Esophagus muscularis mucosa (tissue), 4 donors: Measurements from ENCODE around the gene PEX5L. TPM values are rescaled to one million over a fixed set of nuclear protein-coding genes. Genes with fewer than 3 reads are reported as not detected.

Source experiments
- DNase-seq: peaks from one replicate; pipeline ENCODE4 v3.0.0-alpha.2; 2017; ENCODE audit errors: extremely low spot score
- H3K27ac ChIP-seq, 4 donors: fragments of 200-600 bp; sonication (generic); replicated peaks in 1 of 4; 1 replicate in 3 of 4; 2 replicates in 1 of 4; pipeline ENCODE4 v1.5.1; 2016 to 2019; ENCODE audit warnings: mild to moderate bottlenecking in 1 of 4
- H3K27me3 ChIP-seq, 4 donors: fragments of 200-600 bp; sonication (generic); one replicate each; pipeline versions ENCODE4 v1.5.1 to v1.6.0; 2016 to 2019
- H3K36me3 ChIP-seq, 4 donors: fragments of 200-600 bp; sonication (generic); one replicate each; pipeline ENCODE4 v1.5.1; 2016 to 2019
- H3K4me1 ChIP-seq, 4 donors: fragments of 200-600 bp; sonication (generic); one replicate each; pipeline ENCODE4 v1.5.1; 2016 to 2019
- H3K4me3 ChIP-seq, 4 donors: fragments of 200-600 bp; sonication (generic); 1 replicate in 2 of 4; 2 replicates in 2 of 4; pipeline ENCODE4 v1.5.1; 2016 to 2019; ENCODE audit warnings: mild to moderate bottlenecking in 4 of 4, moderate library complexity in 1 of 4
- H3K9me3 ChIP-seq, 4 donors: fragments of 200-600 bp; sonication (generic); 1 replicate in 3 of 4; 2 replicates in 1 of 4; pipeline ENCODE4 v1.5.1; 2016 to 2019
- EP300 ChIP-seq: sonication (generic); formaldehyde crosslinking; IDR thresholded peaks from one replicate; pipeline ENCODE4 v1.6.1; 2017; ENCODE audit warnings: antibody characterized with exemption
- POLR2A ChIP-seq: fragments of 450-650 bp; IDR thresholded peaks from one replicate; pipeline ENCODE4 v1.6.1; 2017; ENCODE audit warnings: antibody characterized with exemption, moderate library complexity, mild to moderate bottlenecking, low read depth
- POLR2AphosphoS5 ChIP-seq, 2 donors: sonication (generic); formaldehyde crosslinking; IDR thresholded peaks; one replicate each; pipeline ENCODE4 v1.6.1; 2017; ENCODE audit warnings: antibody characterized with exemption in 2 of 2
- WGBS: methylation state at CpG from one replicate; pipeline ENCODE4 v1.1.5; 2018; 5-methylcytosine and 5-hydroxymethylcytosine counted together
- intact Hi-C: fragments of 100-400 bp; cut with DNase I; formaldehyde crosslinking; loops from one replicate; pipeline ENCODE4 v1.15.1; 2023
- total RNA-seq, 4 donors: library from RNA; depleted of rRNA; stranded (reverse); fragments of >200 nt; gene quantifications; one replicate each; pipeline versions ENCODE4 v1.1.0 to v1.2.1, GENCODE V29; 2016
- TF ChIP-seq, protein P1 (sequence below), 3 experiments: fragments of 200-600 bp in 2 of 3; fragments of 450-650 bp in 1 of 3; sonication (generic) in 2 of 3; IDR thresholded peaks; one replicate each; pipeline ENCODE4 v1.5.1; 2017 to 2019; ENCODE audit warnings: antibody characterized with exemption in 3 of 3, mild to moderate bottlenecking in 2 of 3, moderate library complexity in 1 of 3

PEX5L gene
- total RNA-seq, 4 donors from 2014 or later: 0.06 to 0.78 TPM; not detected in 2

DNA sequence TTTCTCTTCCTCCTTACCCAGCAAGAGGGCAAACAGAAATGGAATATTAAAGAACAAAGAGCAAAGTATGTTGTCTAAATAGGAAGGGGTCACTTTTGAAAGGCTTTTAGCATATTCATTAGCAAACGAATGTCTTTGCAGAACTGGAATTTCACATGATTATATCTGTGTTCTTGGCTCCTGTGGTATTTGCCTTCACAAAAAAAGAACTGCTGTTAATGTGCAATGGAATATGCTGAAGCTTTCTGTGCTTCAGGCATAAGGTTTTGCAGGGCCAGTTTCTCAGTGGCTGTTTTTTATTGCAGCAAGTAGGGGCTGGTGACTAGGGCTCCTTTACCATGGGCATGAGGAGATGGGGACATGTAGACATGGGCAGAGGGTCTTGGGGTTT is 210.5 kb downstream of the PEX5L start:
- Histone ChIP-seq H3K27ac (no peak overlapping the region), H3K27me3 (no peaks in the 10 kb centered on the region), H3K9me3 (no peaks in the 10 kb centered on the region), H3K36me3 (no peaks in the 10 kb centered on the region), H3K4me1 (no peaks in the 10 kb centered on the region), H3K4me3 (no peak overlapping the region)
- DNase-seq: no peak
- intact Hi-C loops: no loop called here
- WGBS: 19% methylated on average over 1 of the region's 1 CpG
- TF ChIP-seq POLR2AphosphoS5 (IDR thresholded peaks at IDR 0.05): no peak
- no peak for TF ChIP-seq EP300
- TF ChIP-seq, protein P1, sequence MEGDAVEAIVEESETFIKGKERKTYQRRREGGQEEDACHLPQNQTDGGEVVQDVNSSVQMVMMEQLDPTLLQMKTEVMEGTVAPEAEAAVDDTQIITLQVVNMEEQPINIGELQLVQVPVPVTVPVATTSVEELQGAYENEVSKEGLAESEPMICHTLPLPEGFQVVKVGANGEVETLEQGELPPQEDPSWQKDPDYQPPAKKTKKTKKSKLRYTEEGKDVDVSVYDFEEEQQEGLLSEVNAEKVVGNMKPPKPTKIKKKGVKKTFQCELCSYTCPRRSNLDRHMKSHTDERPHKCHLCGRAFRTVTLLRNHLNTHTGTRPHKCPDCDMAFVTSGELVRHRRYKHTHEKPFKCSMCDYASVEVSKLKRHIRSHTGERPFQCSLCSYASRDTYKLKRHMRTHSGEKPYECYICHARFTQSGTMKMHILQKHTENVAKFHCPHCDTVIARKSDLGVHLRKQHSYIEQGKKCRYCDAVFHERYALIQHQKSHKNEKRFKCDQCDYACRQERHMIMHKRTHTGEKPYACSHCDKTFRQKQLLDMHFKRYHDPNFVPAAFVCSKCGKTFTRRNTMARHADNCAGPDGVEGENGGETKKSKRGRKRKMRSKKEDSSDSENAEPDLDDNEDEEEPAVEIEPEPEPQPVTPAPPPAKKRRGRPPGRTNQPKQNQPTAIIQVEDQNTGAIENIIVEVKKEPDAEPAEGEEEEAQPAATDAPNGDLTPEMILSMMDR (IDR thresholded peaks at IDR 0.05): no peak
- no peak for TF ChIP-seq POLR2A

DNA sequence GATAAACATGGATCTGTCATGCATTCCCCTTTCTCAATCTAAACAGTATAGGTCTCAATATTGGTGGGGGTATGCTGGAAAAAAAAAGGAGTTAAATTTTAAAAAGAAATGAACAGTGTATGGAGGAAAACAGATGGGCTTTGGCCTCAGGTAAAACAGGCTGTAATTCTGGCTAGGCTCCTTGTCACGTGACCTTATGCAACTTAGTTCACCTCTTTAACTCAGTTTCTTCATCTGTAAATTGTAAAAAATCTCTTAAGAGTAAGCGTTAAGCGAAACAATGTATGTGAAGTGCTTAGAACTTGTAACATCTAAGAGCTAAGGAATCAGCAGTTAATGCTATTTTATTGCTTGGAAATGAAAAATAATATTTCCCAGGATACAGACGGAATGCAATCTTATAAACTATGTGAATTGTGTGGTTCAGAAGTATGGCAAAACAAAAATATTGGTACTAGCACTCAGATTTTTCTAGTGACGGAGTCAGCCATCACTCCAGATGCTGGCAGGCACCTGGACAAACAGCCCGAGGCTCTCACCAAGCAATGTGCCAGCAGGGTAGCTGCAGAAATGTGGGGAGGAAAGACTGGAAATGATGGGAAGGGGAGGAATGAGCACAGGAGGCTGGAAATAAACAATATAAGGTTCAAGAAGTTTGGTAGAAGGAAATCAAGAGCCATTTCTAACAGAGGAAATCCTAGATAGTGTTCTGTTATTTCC is 211.1 kb downstream of the PEX5L start:
- 73% methylated on average over 6 of the region's 6 CpGs for WGBS
- H3K4me3 ChIP-seq: no peak overlapping the region
- no peaks in the 10 kb centered on the region for H3K27me3 ChIP-seq
- no peak overlapping the region for H3K27ac ChIP-seq
- H3K9me3 ChIP-seq: no peaks in the 10 kb centered on the region
- H3K4me1 ChIP-seq: no peaks in the 10 kb centered on the region
- TF ChIP-seq EP300 (no peak), POLR2A (no peak), POLR2AphosphoS5 (IDR thresholded peaks at IDR 0.05) (no peak)
- TF ChIP-seq, protein P1 (IDR thresholded peaks at IDR 0.05): no peak
- intact Hi-C loops: no loop called here
- no peak for DNase-seq
- no peaks in the 10 kb centered on the region for H3K36me3 ChIP-seq

DNA sequence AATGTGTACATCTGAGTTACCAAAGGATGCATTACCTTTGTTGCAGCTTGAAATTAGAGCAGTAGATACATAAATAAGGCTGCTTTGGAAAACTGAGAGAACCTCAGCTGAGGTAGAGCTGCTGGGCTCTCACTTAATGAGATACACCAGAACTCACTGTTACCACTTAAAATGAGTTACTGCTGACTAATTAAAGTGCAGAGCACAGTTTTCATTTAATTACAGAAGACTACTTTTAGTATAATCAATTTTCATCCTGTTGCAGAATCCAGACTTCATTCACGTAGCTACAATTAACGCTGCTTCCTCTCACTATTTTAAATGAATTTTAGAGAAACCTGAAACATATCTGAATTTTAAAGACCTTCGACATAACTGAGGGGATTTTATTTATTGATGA is 214.4 kb downstream of the PEX5L start:
- WGBS: 83% methylated on average over 3 of the region's 3 CpGs
- TF ChIP-seq EP300 (no peak), POLR2AphosphoS5 (IDR thresholded peaks at IDR 0.05) (no peak), POLR2A (no peak)
- TF ChIP-seq, protein P1 (IDR thresholded peaks at IDR 0.05): no peak
- no peak for DNase-seq
- no peaks in the 10 kb centered on the region for H3K9me3 ChIP-seq
- intact Hi-C loops: no loop called here
- H3K36me3 ChIP-seq: no peaks in the 10 kb centered on the region
- H3K27me3 ChIP-seq: no peaks in the 10 kb centered on the region
- no peak overlapping the region for H3K4me3 ChIP-seq
- no peaks in the 10 kb centered on the region for H3K4me1 ChIP-seq
- no peak overlapping the region for H3K27ac ChIP-seq

DNA sequence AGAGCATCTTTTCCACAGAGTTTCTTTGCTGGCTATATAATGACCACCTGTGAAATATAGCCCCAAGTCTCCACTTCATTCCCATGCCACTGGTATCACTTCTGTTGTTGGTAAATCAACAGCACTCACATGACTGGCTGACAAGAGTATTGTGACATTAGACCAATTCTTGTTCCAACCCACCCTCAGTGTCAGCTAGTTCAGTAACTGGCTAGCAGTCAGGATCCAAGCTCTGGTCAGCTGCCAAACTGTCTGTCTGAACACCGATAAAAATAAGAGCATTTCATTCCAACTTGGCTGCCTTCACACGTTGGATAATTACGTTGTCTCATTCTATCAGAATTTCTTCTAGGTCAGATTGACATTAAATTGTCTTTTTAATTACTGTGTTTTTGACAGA is 217.4 kb downstream of the PEX5L start:
- Histone ChIP-seq H3K9me3 (no peaks in the 10 kb centered on the region), H3K27ac (no peak overlapping the region), H3K27me3 (no peaks in the 10 kb centered on the region), H3K36me3 (no peaks in the 10 kb centered on the region), H3K4me3 (no peak overlapping the region), H3K4me1 (no peaks in the 10 kb centered on the region)
- TF ChIP-seq, protein P1 (IDR thresholded peaks at IDR 0.05): no peak
- no peak for TF ChIP-seq EP300
- no peak for TF ChIP-seq POLR2A
- WGBS: 74% methylated on average over 3 of the region's 3 CpGs
- intact Hi-C loops: no loop called here
- no peak for DNase-seq

DNA sequence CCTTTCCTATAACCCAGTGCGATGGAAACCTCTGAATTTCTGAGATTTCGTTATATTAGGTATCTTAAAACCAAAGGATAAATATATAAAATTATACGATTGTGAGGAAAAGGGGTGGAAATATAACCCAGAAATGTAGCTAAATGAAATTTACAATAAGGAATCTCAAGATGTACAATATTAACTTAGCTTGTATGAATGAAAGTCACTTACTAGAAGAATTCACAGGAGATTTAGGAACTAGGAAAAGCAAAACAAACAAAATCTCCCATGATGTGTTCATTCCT is 224.7 kb downstream of the PEX5L start:
- Histone ChIP-seq H3K4me1 (no peaks in the 10 kb centered on the region), H3K27ac (no peak overlapping the region), H3K36me3 (no peaks in the 10 kb centered on the region), H3K27me3 (no peaks in the 10 kb centered on the region), H3K9me3 (no peaks in the 10 kb centered on the region), H3K4me3 (no peak overlapping the region)
- no peak for DNase-seq
- intact Hi-C loops: no loop called here
- TF ChIP-seq POLR2AphosphoS5 (IDR thresholded peaks at IDR 0.05): no peak
- TF ChIP-seq, protein P1 (IDR thresholded peaks at IDR 0.05): no peak
- TF ChIP-seq EP300: no peak
- TF ChIP-seq POLR2A: no peak
- whole genome bisulfite sequencing: 82% methylated on average over 3 of the region's 3 CpGs
